Caki2 (cell line): ENCODE results near the gene EARS2. TPM values are rescaled to one million over a fixed set of nuclear protein-coding genes. Genes with fewer than 3 reads are reported as not detected.
"Not testable (repeated sequence)": the region's sequence is repeated elsewhere in the genome, so short reads cannot be mapped to it uniquely, and the experiment has no call there.

Experiments
- DNase-seq: peaks from one replicate; pipeline ENCODE4 v3.0.0-alpha.2; 2015; ENCODE audit warnings: low read depth
- in situ Hi-C: cut with HindIII; loops from 2 replicates; pipeline ENCODE4 v1.10.0; 2016; ENCODE audit warnings: low sequenced_read_pairs, low pct_unique_long_range_greater_than_20kb, mixed read lengths
- total RNA-seq: library from RNA; depleted of rRNA; stranded (reverse); fragments of >200 nt; shearing (Covaris generic); gene quantifications from 2 replicates; pipeline ENCODE4 v1.2.3, GENCODE V29; 2014; ENCODE audit warnings: low replicate concordance

Gene EARS2
- total RNA-seq, 1 experiment from 2014 or later, result 32.9 TPM

DNA sequence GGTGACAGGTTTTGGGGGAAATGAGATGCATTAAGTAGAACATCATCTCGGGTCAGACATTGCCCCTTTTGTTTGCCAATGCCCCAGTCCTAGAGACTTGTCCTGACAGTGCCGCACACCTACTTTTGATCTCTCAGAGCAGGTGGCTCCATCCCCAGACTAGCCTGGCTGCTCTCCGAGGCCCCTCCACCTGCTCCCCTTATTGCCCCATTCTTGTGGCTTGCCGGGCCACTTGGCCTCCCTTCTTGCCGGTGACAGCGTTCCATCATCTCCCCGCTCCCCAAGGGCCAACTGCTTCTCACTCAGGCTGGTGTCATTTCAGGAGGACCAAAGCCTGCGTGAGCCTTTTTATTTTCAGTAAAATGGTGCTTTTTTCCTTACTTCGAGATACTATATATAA lies 15.2 kb upstream of the EARS2 start:
- DNase-seq, result no peak
- in situ Hi-C loops, result no loop called here

DNA sequence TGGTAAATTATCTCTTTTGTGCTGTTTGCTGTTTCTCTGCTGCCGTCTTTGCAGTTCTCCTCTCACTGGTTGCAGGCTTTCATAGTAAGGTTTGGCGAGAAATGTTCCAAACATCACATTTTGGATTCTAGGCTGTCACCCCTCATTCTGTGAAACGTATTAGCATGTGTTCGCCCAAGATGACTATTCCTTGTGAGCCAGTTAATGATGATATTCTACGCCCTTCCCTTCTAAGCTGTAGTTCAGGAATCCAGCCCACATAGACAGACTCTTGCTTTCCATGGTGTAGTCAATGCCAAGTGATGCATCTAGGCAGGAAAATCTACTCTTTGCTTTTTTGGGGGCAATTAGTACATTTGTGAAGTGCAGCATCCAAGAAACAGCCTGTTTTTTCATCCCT lies 14.7 kb upstream of the EARS2 start:
- no peak for DNase-seq
- in situ Hi-C loops, result no loop called here

DNA sequence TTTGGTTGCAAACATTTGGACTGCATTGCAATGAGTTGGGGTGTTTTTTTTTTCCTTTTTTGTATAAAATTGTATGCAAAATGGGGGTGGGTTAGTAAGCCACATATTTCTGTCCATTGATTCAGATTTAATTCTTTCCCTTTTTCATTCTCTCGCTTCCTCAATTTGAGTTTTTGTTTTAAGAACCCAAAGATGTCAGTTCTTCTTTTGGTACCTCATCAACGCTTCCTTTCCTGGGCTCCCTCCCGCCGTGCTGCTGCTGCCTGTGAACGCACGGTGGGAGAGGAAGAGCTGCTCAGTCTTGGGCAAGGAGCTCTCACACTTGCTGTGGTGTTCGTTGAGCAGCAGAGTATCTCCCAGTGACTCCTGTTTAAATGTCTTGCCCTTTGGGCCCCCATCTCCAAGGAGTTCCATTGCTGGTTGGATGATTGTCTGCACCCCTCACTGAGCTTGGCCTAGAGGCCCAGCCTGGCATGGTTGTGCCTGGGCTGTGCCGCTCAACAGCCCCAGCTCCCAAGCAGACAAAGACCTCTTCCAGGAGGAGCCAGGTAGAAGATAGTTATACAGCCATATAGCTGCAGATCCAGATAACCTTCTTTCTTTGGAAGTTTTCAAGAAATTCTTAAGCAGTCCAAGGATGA lies 14.0 kb upstream of the EARS2 start:
- DNase-seq, result no peak
- in situ Hi-C loops, result no loop called here

DNA sequence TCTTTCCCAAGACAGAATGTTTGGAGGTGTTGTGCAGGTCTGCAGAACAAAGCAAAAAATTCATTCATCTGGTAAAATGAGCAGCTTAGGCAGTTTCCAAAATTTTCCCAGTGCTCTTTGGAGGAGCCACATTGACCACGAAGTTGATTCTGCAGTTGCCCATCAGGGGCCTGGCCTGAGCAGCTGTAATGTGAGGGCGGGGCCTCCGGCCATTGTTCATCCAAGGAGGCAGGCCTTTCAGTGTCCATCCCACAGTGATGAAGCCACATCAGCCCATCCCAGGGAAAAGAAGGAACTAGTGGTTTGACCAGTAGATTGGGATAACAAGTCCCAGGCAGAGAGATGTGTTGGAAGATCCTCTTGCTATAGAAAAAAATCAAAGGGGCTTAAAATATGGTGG lies 10.5 kb upstream of the EARS2 start:
- no peak for DNase-seq
- in situ Hi-C loops, result no loop called here

DNA sequence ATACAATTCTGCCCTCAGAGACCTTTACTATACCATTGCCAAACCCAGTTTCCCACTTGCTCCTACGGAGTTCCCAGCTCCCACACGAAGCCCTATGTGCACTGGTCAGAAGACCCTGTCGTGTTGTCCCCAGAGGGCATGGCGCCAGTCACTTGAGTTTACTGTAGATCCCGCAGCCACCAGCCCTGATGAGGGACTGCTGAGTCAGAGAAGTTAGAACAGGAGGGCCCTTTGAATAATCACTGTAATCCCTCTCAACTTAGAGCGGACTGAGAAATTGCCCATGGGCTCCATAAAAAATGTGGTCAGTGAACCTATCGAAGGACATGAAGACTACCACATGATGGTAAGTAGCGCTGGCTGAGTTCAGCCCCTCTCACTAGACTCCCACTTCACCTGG lies 9.6 kb upstream of the EARS2 start:
- DNase-seq, result no peak
- in situ Hi-C loops, result no loop called here

DNA sequence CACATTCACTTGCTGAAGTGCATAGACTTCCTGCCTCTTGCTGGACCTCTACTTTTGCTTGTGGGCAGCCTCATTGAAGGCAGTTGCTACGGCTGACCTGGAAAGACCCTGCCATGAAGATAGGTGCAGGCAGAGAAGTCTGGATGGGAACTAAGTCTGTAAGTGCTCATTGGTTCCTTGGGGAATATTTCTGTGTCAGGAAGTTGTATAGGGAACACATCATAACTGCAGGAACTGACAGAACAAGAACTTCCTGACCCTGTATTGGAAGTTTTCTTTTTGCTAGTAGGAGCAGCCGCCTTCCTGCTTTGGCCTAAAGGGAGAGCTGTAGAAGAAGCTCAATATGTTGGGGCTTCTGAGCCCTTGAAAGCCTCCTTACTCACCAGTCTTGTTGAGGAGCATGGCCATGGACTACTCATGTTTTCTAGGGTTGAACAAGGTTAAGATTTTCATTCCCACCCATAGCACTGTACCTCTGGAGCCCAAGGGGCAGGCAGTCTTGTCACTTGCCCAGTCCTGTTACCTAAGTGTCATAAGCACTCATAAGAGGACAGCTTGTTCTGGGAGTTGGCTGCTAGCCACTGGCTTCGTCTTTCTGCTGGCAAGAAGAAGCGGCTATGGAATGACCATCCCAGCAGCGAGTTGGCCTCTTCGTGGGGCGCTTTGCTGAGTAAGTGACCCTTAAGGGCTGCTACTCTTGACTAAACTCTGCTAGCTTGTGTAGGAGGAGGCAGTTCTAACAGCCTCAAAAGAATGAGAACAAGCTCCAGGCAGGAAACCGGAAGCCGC lies 7.6 kb upstream of the EARS2 start:
- no peak for DNase-seq
- in situ Hi-C loops, result no loop called here

DNA sequence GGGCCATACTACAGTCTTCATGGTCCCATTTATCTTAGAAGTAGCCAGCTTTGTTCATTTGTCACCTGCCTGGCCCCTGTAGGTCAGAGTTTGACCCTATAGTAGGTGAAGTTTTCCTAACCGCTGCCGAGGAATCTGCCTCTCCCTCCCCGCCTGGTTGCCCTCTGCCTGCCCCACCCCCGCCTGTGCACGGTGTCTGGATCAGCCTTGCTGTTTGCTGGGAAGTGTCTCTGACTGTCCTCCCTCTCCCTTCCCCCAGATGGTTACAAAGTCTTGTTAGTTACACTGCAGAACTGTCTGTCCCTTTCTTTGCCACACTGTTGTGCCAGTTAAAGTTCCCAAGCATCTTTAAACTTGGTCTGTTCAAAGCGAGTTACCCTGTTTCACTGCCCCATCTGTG lies 6.0 kb upstream of the EARS2 start:
- DNase-seq, result no peak
- in situ Hi-C loops, result no loop called here

DNA sequence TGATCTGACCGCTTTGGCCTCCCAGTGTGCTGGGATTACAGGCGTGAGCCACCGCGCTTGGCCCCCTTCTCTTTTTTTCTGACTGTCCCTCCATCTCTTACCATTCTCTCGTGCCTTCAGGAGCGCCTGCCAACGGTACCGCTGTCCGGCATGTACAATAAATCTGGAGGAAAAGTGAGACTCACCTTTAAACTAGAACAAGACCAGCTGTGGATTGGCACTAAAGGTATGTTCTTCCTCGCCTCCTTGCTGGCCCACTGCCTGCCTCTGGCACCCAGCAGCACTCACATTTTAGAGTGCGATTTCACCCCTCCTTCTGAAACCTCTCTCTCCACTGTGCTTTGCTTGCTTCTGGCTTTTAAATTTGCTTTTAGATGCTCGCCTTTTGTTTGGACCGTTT lies 5.4 kb upstream of the EARS2 start:
- DNase-seq, result no peak
- in situ Hi-C loops, result no loop called here

DNA sequence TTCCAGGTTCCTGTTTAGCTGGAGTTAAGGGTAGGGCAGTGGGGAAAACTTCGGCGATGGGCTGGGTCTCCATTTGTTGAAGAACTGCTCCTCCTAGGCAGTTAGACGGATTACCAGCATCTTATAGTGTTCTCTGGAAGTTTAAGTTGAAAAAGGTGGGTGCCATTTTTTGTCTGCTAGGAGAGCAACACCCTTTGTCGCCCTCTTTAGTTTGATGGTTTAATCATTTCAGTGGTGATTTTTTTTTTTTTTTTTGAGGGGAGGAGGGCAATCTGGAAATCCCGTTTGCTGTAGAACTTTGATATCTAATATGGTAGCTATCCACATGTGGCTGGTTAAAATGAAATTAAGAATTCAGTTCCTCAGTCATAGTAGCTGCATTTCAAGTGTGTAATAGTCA lies 4.4 kb upstream of the EARS2 start:
- in situ Hi-C loops, result no loop called here
- no peak for DNase-seq

DNA sequence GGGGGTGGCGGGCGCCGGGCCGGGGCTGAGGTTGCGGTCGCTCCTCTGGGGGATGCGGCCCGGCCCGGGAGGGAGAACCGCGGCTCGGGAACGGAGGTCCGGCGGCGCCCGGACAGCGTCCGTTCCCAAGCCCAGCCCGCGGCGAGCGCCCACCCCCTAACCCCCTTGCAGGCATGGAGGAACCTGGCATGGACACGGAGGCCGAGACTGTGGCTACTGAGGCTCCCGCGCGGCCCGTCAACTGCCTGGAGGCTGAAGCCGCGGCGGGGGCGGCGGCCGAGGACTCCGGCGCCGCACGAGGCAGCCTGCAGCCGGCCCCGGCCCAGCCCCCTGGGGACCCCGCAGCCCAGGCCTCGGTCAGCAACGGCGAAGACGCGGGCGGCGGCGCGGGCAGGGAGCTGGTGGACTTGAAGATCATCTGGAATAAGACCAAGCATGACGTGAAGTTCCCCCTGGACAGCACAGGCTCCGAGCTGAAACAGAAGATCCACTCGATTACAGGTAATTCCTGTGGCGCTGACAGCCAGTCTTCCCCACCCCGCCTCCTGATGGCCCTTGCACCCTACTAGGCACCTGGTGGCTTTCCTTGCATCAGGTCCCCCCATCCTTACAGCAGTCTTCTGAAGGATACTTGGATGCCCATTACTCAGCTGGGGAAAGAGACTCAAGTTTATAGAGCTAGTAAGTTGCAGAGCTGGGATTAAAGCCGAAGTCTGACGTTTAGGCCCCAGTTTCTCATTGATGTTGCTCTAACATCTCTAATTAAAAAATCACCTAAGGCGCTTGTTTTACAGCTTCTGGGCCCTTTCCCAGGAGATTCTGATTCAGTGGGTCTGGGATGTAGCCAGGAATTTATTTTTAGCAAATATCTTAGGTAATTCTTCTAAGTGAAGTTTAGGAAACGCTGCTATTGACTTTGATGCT lies 891 bp upstream of the EARS2 start:
- DNase-seq, result no peak
- in situ Hi-C loops, result no loop called here

DNA sequence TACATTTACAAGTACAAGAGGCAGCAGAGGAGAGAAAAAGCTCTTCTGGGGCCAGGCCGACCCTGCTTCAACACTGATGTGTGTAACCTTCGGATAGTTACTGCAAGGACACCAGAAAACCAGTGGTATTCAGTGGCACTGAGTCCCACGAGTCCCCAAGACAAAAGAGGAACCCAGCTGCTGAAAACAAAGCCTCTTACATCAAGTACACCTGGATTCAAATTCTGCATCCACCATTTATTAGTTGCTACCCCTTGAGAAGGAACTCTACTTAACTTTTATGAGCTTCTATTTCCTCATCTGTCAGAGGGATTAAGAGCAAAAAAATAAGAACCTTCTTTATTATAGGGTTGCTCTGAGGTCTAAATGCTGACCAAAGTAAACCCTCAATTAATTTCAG lies 2.6 kb downstream of the EARS2 start:
- in situ Hi-C loops, result no loop called here

DNA sequence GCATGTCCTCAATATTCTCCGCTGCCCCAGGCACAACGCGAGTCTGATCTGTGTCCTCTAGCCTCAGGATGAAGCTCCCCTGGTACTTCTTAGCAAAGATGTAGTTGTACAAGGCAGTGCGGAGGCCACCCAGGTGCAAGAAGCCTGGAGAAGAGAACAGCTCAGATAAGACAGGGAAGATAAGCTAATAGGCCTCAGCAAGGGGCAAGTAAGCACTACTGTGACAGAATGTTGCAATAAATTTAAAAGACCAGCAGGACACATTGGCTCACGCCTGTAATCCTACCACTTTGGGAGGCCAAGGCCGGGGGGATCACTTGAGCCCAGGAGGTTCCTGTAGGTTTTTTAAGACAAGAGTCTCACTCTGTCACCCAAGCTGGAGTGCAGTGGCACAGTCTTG lies 5.0 kb downstream of the EARS2 start:
- in situ Hi-C loops, result no loop called here
- no peak for DNase-seq

More for the DNA sequence above, 2.6 kb downstream of the EARS2 start:
- no peak for DNase-seq

DNA sequence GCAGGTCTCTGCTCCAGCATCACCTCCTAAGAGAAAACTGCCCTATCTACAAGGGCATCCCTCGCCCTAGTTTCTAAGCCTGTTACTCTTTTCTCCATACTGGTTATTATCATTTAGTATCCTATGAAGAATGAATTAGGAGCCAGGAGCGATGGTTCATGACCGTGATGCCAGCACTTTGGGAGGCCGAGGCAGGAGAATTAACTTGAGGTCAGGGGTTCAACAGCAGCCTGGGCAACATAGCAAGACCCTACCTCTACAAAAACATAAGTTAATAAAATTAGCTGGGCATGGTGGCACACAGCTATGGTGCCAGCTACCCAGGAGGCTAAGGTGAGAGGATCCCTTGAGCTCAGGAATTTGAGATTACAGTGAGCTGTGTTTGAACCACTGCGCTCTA lies 7.2 kb downstream of the EARS2 start:
- DNase-seq, result no peak
- in situ Hi-C loops, result no loop called here

DNA sequence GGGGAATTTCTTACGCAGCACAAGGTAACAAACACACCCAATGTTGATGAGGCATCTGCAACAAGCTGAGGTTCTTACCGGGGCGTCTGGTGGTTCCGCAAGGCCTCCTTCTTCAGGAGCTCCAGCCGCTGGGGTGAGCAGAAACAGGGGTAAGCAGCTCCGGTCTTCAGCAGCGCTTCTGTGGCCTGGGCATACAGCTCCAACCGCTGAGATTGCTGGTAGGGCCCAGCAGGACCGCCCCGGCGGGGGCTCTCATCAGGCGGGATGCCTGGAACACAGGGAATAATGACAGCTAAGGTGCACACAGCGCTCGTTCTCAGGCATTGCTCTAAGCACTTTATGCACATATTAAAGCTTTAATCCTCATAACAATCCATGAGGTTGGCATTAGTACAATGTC lies 12.7 kb downstream of the EARS2 start:
- in situ Hi-C loops, result no loop called here
- no peak for DNase-seq

DNA sequence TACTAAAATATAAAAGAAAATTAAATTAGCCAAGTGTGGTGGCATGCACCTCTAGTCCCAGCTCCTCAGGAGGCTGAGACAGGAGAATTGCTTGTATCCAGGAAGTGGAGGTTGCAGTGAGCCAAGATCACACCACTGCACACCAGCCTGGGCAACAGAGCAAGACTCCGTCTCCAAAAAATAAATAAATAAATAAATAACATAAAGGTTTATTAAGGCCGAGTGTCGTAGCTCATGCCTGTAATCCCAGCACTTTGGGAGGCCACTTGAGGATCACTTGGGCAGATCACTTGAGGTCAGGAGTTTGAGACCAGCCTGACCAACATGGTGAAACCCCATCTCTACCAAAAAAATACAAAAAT lies 16.4 kb downstream of the EARS2 start:
- DNase-seq, in situ Hi-C loops: not testable (repeated sequence)

DNA sequence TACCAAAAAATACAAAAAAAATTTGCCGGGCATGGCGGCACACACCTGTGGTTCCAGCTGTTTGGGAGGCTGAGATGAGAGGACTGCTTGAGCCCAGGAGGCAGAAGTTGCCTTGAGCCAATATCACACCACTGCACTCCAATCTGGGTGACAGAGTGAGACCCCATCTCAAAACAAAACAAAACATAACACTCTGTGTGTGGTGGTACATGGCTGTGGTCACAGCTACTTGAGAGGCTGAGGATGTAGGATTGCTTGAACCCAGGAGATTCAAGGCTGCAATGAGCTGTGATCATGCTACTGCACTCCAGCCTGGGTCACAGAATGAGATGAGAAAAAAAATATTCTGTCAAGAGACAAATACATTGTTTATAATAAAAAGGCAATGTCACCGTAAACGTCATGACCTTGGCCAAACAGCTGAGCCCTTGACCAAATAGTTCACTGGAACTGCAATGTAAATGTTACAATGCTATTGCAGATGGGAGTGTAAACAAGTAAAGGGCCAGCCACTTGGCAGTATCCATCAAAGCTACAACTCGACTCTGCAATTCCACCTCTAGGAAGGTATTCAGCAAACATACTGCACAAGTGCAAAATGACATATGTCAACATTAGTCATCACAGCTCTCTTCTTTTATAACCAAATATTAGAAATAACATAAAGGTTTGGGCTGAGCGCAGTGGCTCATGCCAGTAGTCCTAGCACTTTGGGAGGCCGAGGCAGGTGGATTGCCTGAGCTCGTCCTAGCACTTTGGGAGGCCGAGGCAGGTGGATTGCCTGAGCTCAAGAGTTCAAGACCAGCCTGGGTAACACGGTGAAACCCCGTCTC lies 16.9 kb downstream of the EARS2 start:
- DNase-seq, result no peak

DNA sequence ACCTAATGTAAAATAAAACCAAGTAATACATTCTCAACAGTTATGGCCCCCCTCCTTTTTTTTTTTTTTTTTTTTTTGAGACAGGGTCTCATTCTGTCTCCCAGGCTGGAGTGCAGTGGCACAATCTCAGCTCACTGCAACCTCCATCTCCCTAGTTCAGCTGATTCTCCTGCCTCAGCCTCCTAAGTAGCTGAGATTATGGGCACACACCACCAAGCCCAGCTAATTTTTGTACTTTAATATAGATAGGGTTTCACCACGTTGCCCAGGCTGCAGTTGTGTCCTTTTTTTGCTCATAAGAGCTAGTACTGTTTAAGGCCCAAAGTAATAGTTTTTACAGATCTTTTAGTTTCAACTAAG lies 18.3 kb downstream of the EARS2 start:
- DNase-seq, result no peak
- in situ Hi-C loops, result no loop called here

More for the DNA sequence above, 16.9 kb downstream of the EARS2 start:
- in situ Hi-C loops, result no loop called here

DNA sequence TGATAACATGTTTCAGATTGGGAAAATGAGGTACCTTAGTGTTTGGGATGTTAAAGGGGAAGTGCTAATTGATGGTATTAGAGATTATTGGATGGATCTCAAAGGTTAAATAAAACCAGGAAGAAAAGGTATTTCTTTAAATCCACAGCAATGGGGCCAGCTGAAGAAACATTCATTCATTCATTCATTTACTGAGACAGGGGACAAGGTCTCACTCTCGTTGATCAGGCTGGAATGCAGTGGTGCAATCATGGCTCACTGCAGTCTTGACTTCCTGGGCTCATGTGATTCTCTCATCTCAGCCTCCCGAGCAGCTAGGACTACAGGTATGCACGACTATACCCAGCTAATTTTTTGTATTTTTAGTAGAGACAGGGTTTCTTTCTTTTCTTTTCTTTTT lies 19.8 kb downstream of the EARS2 start:
- in situ Hi-C loops, result no loop called here
- DNase-seq, result no peak
